ENCODE measurements around the gene MRPL12.

MRPL12 gene

DNA sequence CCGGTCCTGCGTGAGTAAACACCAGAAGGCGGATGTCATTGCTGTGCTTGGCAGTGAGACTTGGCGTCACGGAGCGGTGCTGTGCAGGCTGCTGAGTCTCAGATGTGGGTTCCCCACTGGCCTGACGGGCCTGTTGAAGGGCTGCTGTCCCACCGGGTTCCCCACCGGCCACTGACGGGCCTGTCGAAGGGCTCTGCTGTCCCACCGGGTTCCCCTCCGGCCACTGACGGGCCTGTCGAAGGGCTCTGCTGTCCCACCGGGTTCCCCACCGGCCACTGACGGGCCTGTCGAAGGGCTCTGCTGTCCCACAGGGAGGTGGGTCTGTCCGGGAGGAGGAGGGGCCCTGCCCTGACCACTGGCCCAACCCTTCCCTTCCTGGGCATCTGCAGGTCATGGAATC is 16.6 kb upstream of the MRPL12 start:
- no peak for DNase-seq (ENCODE audit: low read depth, low spot score)
- in situ Hi-C loops (cut with HindIII; ENCODE audit: low sequenced_read_pairs): no loop called here
- TF ChIP-seq, protein P1, sequence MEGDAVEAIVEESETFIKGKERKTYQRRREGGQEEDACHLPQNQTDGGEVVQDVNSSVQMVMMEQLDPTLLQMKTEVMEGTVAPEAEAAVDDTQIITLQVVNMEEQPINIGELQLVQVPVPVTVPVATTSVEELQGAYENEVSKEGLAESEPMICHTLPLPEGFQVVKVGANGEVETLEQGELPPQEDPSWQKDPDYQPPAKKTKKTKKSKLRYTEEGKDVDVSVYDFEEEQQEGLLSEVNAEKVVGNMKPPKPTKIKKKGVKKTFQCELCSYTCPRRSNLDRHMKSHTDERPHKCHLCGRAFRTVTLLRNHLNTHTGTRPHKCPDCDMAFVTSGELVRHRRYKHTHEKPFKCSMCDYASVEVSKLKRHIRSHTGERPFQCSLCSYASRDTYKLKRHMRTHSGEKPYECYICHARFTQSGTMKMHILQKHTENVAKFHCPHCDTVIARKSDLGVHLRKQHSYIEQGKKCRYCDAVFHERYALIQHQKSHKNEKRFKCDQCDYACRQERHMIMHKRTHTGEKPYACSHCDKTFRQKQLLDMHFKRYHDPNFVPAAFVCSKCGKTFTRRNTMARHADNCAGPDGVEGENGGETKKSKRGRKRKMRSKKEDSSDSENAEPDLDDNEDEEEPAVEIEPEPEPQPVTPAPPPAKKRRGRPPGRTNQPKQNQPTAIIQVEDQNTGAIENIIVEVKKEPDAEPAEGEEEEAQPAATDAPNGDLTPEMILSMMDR (IDR thresholded peaks at IDR 0.05; ENCODE audit: low read depth, low read length): no peak
- no peak overlapping the region for H3K4me3 ChIP-seq (ENCODE audit: low read depth, low read length)

DNA sequence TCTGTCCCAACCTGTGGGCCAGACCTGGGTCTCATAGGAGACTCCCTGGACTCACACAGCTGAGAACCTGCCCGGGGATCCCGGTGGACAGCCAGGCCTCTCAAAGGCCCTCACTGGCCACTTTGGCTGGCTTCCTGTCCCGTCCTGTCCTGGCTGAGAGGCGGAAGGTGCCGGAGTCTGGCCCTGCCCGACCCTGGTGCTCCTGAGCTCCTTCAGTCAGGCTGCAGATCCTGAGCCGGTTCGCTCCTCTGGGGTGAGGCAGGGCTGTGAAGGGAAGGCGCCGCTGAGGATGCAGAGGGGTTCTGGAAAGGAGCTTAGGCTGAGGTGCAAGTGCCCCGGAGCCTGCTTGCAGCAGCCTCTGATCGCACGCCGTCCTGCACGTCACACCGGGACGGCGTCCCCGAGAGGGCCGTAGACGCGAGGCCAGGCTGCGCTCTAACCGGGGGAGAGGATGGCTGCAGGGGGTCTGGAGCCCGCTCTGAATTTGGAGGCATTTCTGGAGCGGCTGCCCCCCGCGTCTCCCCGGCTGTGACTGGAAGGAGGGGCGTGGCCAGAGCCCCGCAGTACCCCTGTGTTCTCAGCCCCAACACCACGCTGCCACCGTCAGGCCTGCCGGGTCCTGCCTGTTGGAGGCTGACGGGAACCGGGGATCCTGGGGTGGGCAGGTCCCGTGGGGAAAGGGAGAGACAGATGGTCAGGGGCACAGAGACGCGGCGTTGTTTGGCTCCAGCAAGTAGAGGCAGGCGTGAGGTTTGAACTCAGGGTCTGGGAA is 15.2 kb upstream of the MRPL12 start:
- no peak overlapping the region for H3K4me3 ChIP-seq (ENCODE audit: low read depth, low read length)
- TF ChIP-seq, protein P1 (IDR thresholded peaks at IDR 0.05; ENCODE audit: low read depth, low read length): no peak
- in situ Hi-C loops (cut with HindIII; ENCODE audit: low sequenced_read_pairs): no loop called here
- DNase-seq (ENCODE audit: low read depth, low spot score): no peak

DNA sequence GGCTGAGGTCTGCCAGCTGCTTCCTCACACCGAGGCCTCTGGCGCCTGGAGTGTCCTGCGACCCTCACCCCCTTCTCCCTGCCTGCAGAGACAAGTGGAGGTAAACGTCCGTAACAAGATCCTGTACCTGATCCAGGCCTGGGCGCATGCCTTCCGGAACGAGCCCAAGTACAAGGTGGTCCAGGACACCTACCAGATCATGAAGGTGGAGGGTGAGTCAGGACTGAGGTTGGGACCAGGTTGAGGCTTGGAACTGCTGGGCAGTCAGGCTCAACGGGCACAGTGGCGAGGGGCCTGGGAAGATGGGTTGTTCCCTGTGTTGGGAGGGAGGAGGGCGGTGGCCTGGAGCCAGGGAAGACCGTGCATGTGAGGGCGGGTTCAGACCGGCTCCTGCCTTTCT is 14.6 kb upstream of the MRPL12 start:
- DNase-seq (ENCODE audit: low read depth, low spot score): no peak
- TF ChIP-seq, protein P1 (IDR thresholded peaks at IDR 0.05; ENCODE audit: low read depth, low read length): no peak
- no peak overlapping the region for H3K4me3 ChIP-seq (ENCODE audit: low read depth, low read length)
- in situ Hi-C loops (cut with HindIII; ENCODE audit: low sequenced_read_pairs): no loop called here

DNA sequence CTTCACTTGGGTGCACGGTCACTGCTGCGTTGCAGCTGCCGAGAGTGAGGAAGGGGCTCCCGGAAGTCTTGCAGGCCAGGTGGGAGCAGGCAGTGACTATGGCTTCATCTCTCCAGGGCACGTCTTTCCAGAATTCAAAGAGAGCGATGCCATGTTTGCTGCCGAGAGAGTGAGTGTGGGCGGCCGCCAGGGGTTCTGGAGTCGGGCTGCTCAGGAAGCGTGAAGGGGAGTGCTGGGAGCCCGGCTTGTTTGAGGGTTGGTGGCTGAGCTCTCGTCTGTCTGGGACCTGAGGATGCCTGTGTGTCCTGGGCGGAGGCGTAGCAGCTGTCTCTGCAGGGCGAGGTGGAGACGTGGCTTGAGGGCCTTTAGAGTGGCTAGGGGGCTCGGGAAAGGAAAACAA is 13.1 kb upstream of the MRPL12 start:
- no peak for DNase-seq (ENCODE audit: low read depth, low spot score)
- in situ Hi-C loops (cut with HindIII; ENCODE audit: low sequenced_read_pairs): no loop called here
- TF ChIP-seq, protein P1 (IDR thresholded peaks at IDR 0.05; ENCODE audit: low read depth, low read length): no peak
- no peak overlapping the region for H3K4me3 ChIP-seq (ENCODE audit: low read depth, low read length)

DNA sequence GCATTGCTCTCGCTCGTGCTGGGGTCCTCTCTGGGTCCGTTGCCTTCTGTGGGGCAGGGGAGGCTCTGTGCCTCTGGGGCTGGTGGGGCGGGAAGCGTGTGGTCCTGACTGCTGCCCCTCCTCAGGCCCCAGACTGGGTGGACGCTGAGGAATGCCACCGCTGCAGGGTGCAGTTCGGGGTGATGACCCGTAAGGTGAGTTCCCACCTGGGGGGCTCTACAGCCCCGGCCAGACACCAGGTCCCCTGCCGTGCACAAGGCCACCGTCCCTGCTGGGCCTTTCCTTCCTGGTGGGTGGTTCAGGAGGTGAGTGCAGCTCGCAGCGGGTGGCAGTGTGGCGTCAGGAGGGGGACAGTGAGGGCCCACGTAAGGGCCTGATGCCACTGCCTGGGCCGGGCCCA is 12.6 kb upstream of the MRPL12 start:
- DNase-seq (ENCODE audit: low read depth, low spot score): no peak
- no peak overlapping the region for H3K4me3 ChIP-seq (ENCODE audit: low read depth, low read length)
- in situ Hi-C loops (cut with HindIII; ENCODE audit: low sequenced_read_pairs): no loop called here
- TF ChIP-seq, protein P1 (IDR thresholded peaks at IDR 0.05; ENCODE audit: low read depth, low read length): no peak

DNA sequence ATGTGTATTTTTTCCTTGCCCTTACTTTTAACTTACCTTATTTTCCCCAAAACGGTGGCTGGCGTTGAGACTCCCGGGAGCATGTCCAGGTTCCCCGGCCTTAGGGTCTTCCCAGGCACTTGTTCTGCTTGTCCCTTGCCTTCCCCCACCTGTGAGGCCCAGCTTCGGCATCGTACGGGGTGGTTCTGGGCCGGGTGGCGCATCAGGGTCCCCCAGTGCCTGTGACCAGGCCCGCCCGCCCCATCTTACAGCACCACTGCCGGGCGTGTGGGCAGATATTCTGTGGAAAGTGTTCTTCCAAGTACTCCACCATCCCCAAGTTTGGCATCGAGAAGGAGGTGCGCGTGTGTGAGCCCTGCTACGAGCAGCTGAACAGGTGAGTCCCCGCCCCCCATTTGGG is 12.0 kb upstream of the MRPL12 start:
- TF ChIP-seq, protein P1 (IDR thresholded peaks at IDR 0.05; ENCODE audit: low read depth, low read length): no peak
- no peak for DNase-seq (ENCODE audit: low read depth, low spot score)
- in situ Hi-C loops (cut with HindIII; ENCODE audit: low sequenced_read_pairs): no loop called here

More for the DNA sequence above, 12.0 kb upstream of the MRPL12 start:
- no peak overlapping the region for H3K4me3 ChIP-seq (ENCODE audit: low read depth, low read length)
